GM12891 (cell line): Measurements from ENCODE around the gene GABBR2.

Experiments used
- POLR2A ChIP-seq: IDR thresholded peaks from 2 replicates; pipeline ENCODE4 v1.6.1; 2011; ENCODE audit warnings: low read depth, low read length, control low read depth
- POLR2AphosphoS5 ChIP-seq: IDR thresholded peaks from 2 replicates; pipeline ENCODE4 v1.6.1; 2011; ENCODE audit warnings: low read depth, low read length, control low read depth
- TAF1 ChIP-seq: IDR thresholded peaks from 2 replicates; pipeline ENCODE4 v1.6.1; 2011; ENCODE audit warnings: low read depth, low read length, control low read depth

DNA sequence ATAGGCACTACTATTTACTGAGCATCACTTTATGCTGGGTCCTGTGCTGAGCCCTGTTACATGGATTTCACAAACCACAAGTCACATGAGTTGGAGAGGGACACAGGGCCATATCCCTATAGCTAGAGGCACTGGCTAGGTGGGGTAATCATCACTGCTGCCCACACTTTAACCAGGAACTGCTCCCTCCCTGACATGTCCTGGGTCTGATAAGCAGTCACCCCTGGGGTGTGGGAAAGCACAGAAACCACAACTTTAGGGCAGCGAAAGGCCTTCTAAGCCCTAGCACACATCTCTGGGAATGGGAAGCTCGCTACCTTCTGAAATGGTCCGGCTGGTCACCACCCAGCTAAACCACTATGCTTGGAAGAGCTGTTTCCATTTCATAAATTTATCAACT, 468.3 kb downstream of the GABBR2 start:
- TF ChIP-seq TAF1 (no peak), POLR2AphosphoS5 (no peak), POLR2A (no peak)
